NCI-H748 (cell line): ENCODE measurements around the gene CXCR6.

ENCODE experiments used
- DNase-seq: peaks from one replicate; lab custom pipeline; 2025; ENCODE audit not compliant: unreplicated experiment; lab: John Stamatoyannopoulos, UW

Gene CXCR6

DNA sequence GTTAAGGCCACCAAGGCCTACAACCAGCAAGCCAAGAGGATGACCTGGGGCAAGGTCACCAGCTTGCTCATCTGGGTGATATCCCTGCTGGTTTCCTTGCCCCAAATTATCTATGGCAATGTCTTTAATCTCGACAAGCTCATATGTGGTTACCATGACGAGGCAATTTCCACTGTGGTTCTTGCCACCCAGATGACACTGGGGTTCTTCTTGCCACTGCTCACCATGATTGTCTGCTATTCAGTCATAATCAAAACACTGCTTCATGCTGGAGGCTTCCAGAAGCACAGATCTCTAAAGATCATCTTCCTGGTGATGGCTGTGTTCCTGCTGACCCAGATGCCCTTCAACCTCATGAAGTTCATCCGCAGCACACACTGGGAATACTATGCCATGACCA lies 3.6 kb downstream of the CXCR6 start:
- no peak for DNase-seq

DNA sequence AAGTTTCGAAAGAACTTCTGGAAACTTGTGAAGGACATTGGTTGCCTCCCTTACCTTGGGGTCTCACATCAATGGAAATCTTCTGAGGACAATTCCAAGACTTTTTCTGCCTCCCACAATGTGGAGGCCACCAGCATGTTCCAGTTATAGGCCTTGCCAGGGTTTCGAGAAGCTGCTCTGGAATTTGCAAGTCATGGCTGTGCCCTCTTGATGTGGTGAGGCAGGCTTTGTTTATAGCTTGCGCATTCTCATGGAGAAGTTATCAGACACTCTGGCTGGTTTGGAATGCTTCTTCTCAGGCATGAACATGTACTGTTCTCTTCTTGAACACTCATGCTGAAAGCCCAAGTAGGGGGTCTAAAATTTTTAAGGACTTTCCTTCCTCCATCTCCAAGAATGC lies 4.1 kb downstream of the CXCR6 start:
- no peak for DNase-seq

DNA sequence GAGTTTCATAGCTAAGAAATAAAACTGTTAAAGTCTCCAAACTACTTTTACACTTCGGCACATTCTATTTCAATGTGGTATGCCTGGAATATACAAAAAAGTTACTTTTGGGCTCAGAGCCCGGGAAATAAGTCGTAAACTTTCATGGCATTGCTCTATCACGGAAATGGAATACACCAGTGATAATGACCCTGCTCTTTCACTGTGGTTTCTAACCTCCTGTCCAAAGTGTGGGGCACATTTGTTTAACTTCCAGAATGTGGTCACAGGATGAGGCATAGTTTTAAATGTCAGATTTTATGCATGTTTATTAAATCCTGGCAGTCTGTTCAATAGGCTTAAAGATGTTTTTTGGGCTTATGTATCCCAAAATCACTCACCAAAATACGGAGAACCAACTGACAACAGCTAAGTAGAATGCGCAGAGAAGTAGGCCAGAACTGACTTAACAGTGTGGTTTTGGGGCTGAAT lies 5.1 kb downstream of the CXCR6 start:
- no peak for DNase-seq

DNA sequence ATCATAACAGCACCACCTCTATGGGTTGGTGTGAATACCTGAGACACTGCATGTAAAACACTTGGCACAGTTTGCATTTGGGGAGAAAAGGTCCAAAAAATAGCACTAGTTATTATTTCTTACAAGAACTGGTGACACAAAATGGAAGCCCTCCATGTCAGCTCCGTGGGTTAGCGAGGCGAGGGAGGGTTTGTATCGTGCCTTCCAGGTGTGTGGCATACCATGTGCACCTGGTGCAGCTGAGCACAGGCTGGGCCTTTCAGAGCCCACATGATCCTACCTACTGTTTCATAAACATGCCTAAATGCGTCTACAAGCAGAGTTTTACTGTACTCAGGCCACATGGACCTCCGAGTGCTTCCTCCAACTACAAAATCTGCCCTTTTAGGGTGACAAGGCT lies 5.6 kb downstream of the CXCR6 start:
- DNase-seq: no peak

DNA sequence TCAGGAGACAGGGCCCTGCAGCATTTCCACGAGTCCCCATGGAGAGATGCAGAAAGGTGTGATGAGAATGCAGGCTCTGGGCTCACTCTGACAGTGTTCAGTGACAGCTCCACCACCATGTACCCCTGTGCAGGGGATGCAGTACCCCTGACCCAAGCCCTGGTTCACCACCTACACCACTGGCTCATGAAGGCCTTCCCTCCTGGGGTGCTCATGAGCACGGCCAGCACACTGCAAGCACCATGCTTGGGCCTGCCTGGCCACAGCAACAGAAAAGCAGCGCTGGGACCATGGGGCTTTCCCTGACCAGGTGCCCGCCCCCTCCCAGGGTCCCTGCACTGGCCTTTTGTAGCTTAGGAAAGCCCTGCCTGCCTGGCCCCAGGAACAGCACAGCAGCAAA lies 6.2 kb downstream of the CXCR6 start:
- DNase-seq: no peak

DNA sequence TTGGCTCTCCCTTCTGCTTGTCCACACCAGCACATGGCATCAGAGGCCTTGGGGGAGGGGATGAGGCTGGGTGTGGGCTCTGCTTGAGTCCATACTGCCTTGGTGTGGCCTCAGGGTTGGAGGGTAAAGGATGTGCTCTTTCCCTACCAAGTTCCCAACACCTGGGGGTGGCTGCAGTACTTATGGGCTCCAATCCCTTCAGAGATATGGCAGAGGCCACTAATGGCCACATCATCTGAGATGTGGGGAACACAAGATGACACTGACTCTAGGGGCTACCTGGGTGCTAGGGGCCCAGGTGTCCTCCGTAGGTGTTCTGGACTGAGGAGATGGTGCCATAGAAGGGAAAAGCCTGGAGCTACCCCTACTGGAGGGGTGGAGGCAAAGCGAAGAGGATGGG lies 6.9 kb downstream of the CXCR6 start:
- DNase-seq: no peak

DNA sequence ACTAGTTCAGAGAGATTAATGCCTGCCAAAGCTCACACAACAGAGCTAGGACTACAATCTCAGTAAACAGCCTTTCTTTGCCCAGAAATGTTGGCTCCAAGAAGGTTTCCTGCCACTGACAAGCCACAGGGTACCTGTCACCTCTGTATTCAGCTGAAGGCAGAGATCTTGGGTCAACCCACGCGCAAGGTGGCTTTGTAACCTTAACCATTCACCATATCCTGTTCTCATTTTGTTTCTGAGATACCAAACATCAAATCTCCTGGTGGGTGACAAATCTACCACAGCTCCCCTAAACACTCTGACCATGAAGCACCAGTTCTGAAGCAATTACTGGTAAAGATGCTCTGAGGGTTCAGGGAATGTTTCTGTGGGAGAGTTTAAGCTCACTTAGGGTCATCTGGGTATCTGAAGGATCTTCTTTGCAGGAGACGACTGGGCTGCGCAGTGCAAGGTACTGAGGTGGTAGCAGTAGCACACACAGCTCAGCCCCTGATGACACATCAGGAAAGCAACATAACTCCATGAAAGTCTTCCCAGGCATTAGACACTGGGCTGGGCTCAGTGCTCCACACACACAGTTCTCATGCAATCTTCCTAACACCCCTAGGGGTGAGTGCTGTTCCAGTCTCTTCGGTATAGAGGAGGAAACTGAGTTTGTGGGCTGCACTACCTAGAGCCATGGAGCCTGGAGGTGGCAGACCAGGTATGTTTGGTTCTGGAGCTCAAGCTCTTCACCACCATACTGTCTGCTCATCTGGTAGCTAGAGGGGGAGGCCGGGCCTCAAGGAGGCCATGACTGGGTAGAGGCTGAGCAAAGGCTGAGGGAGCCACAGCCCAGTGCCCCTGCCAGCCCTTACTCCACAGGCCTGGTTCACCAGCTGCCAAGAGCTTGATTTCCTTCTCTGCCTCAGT lies 7.7 kb downstream of the CXCR6 start:
- DNase-seq: no peak

- no peak for DNase-seq
Observed at GRCh38 chr3:45951946-45952345, 8.7 kb downstream of the CXCR6 start.

DNA sequence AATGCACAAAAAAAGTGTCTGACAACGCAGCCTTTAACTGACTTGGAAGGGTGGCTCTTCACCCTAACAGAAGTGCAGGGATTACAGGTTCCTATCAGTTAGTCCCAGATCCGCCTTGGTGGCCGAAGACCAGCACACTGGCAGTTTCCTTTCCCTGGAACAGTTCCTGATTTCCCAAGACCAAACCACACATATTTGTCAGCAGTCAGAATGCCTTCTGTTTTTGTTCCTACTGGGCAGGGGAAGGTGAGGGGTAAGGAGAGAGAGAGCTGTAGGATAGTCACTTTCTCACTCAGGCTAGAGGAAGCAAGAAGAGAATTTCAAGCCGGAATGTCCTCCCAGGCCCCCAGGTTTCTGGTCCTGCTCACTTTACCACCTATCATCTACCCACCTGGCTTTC lies 9.2 kb downstream of the CXCR6 start:
- DNase-seq: no peak

DNA sequence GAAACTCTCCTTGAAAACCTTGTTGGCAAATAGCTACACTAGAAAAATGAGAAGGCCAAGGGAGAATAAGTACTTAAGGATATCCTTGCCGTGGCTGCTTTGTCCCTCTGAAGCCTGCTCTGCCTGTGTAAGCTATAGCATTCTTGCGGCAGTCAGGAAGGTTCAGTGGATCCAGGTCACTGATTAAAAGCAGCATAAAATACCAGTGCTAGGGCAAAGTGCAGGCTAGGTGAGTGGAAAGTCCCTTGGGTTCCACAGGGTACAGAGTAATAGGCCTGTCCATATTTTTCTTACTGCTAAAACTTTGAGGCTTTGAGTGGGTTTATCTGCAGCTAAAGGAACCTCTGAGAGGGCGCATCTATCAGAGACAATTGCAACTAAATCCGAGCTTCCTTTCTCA lies 10.3 kb downstream of the CXCR6 start:
- DNase-seq: no peak

DNA sequence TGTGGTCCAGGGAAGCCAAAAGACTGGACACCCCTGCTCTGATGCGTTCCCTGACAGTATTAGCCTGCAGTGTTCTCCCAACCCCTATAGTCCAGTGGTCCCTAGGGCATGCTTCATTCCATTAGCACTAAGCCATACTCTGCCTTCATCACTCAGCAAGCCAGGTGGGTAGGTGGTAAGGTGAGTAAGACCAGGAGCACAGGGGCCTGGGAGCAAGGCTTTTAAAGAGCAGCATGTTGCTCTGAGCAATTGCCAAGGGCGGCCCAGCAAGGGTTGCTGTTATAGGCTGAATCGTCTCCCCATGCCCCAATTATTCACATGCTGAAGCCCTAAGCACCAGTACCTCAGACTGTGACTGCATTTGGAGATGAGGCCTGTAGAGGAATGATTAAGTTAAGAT lies 11.0 kb downstream of the CXCR6 start:
- DNase-seq: no peak

DNA sequence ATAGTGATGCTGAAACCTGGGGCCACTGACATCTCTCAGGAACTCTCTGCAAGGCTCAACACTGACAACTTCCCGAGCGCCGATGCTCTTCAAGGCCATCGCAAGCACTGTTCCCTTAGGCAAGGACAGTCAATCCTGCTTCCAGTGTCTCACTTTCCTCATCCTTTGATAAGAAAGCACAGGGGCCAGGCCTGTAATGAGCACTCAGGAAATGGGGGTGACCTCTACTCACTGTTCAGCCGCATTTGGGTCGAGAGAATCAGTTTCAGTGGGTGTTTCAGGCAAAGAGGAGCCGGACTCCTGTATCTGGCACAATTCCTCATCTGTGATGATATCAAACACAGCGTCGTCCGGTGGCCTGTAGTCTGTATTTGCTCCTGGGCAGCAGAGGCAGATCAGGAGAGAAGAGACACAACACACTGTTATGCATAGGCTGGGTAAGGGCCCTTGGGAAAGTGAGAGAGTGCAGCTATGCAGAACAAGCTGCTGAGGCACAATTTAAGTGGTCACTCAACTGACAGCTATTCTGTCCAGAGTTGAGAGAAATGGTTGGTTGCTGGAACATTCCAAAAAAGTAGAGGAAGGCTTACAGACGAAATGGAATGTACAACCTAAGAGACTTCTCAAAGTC lies 11.9 kb downstream of the CXCR6 start:
- DNase-seq: no peak

DNA sequence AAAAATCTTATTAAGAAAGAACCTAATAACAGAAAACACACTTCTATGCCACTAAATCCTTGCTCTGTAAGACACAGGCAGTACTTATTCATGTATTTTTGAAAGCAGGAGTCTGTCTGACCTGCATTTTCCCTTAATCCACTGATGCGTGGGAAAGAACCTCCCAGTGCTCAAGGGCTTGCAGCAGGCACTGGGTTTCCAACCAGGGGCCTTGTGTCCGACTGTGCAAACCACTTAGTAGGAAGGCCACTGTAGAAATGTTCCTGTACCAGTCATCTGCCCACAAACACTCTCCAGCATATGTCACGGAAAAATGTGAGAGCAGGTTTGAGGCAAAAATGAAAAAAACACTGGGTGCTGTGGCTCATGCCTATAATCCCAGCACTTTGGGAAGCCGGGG lies 12.4 kb downstream of the CXCR6 start:
- no peak for DNase-seq

DNA sequence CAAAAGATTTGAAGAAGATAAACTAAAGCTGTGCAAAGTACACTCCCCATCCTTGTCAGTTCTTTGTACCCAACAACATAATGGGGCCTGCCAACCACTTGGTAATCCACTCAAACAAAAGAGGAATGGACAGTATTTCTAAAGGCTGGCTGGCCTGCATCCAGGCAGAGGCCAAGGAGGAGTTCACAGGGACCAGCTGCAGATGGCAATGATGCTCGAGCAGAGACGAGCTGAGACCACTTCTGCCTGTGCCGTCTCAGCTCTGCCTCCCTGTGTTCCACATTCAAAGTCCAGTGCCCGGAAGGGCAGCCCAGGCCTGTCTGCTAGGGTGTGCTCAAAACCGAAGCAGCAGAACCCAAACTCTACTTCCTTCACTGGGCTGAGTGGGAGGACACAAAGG lies 14.3 kb downstream of the CXCR6 start:
- no peak for DNase-seq

- no peak for DNase-seq
Observed at GRCh38 chr3:45958321-45958791, 15.1 kb downstream of the CXCR6 start.

- no peak for DNase-seq
Observed at GRCh38 chr3:45959201-45959600, 15.9 kb downstream of the CXCR6 start.

- DNase-seq: no peak
Observed at GRCh38 chr3:45960289-45960688, 17.0 kb downstream of the CXCR6 start.

GRCh38 chr3:45962033-45962432 lies 18.8 kb downstream of the CXCR6 start:
- no peak for DNase-seq

GRCh38 chr3:45964139-45964538 lies 20.9 kb downstream of the CXCR6 start:
- DNase-seq: no peak

DNA sequence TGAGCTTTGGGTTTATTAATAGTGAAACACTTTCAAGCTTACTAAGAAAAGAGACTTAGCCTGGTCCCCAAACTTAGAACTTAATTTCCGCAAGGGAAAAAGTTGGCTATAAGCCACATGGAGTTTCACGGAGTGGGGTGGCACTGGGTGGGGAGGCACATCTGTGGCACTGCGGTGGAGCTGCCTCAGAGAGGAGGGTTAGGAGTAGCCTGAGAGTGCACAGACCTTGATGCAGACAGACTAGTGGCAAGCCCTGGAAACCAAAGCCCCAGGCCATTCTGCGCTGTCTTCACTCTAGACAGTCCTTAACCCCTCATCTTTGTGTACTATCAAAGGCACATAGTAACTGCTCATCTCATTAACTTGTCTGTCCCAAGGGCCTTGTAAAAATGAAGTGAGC lies 22.0 kb downstream of the CXCR6 start:
- no peak for DNase-seq

DNA sequence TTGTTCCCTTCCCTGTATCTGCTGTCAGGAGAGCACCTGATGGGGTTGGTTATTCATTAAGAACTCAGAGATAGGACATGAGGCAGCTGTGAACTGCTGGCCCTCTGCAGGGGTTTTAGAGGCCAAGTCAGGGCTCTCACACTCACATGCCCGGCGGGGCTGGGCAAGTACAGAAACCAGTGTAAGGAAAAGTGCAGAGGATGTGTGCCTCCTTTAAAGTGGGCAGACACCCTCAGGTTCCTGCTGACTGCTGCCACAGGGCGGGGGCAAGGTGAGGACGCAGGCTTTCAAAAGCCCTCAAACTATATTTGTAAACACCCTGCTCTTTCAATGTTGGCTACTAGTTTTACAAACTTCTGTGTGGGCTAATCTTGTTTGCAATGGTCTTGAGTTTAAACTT lies 22.4 kb downstream of the CXCR6 start:
- DNase-seq: no peak

- DNase-seq: no peak
Observed at GRCh38 chr3:45966371-45966791, 23.1 kb downstream of the CXCR6 start.
